ENCODE data around the gene HMGA1. TPM values are rescaled to one million over a fixed set of nuclear protein-coding genes. Genes with fewer than 3 reads are reported as not detected.

Gene HMGA1
- total and polyA plus RNA-seq, 2 experiments from 2014 or later: 243 to 332 TPM

DNA sequence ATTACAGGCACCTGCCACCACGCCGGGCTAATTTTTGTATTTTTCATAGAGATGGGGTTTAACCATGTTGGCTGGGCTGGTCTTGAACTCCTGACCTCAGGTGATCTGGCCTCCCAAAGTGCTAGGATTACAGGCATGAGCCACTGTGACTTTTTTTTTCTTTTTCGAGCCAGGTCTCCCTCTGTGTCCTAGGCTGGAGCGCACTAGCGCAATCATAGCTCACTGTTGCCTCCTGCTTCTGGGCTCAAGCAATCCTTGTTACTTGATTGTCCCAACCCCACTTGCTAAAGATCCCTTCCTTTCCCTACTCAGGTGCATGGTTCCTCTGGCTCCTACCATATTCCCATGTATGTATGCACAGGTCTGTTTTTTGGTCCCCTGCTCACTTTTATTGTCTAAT, 39.5 kb downstream of the HMGA1 start:
- H3K9me3 ChIP-seq (ENCODE audit: low read depth): no peaks in the 10 kb centered on the region
- H2AFZ ChIP-seq: no peak overlapping the region
- no peaks in the 10 kb centered on the region for H3K79me2 ChIP-seq (ENCODE audit: insufficient read depth)
- no peak overlapping the region for H3K9ac ChIP-seq
- H3K9me2 ChIP-seq (ENCODE audit: insufficient read depth): no peaks in the 10 kb centered on the region
- in situ Hi-C loops (cut with MboI): no loop called here
- H3F3A ChIP-seq (ENCODE audit: insufficient read depth): no peaks in the 10 kb centered on the region
- no peaks in the 10 kb centered on the region for H4K20me1 ChIP-seq (ENCODE audit: insufficient read depth)
- H3K4me1 ChIP-seq (ENCODE audit: insufficient read depth): no peaks in the 10 kb centered on the region
- DNase-seq: no peak
- no peaks in the 10 kb centered on the region for H3K27me3 ChIP-seq (replicated peaks; ENCODE audit: insufficient read depth)
- TF ChIP-seq EZH2phosphoT487 (IDR thresholded peaks at IDR 0.05; ENCODE audit: insufficient read depth, low read depth) (no peak), EZH2 (IDR thresholded peaks at IDR 0.05; ENCODE audit: insufficient read depth, poor library complexity, severe bottlenecking) (no peak)
- H3K27ac ChIP-seq: no peak overlapping the region
- H3K4me2 ChIP-seq (ENCODE audit: unreplicated experiment): no peak overlapping the region
- no peak overlapping the region for H3K4me3 ChIP-seq
- no peaks in the 10 kb centered on the region for H3K36me3 ChIP-seq (ENCODE audit: low read depth)
- WGBS, 2 experiments (ENCODE audit: low coverage in 1 of 2, low lambda C conversion rate in 2 of 2, missing lambda C conversion rate in 2 of 2): 98 to 100% methylated on average over 5 of the region's 5 CpGs

DNA sequence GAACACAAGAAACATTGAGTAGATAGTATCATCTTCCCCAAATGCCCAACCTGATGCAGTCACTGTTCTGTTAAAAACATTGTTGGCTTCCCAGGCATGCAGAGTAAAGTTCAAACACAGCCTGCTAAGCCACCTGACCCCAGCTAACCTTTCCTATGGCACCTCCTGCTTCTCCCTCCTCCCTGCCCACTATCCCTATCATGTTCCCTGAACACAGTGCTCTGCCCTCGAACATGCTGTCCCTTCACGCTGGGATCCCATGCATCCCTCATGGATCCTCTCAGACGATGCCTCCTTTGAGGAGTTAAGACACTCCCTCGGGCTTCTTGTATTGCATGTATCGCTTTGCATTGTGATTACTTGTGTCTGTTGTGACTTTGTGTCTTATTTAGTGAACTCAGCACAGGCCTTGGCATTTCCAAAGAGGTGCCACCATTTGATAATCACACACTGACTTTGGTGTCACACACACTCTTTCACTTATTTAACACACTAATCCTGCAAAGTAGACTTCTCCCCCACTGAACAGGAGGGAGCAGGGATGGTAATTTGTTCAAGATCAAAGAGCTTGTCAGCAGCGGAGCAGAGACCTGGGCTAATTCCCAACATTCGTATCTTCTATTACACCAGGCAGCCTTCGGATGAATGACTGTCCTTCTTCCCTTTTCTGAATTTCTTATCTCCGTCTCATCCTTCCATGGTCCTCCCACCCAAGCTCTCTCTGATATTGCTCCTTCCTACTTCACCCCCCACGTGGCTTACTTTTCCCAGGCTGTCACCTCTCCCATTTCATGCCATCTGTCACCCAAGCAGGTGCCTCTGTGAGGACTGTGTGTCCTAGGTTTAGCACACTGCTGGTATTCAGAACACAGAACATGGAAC, 40.4 kb downstream of the HMGA1 start:
- in situ Hi-C loops (cut with MboI): no loop called here
- WGBS, 2 experiments (ENCODE audit: low coverage in 1 of 2, low lambda C conversion rate in 2 of 2, missing lambda C conversion rate in 2 of 2): 63 to 65% methylated on average over 10 of the region's 10 CpGs

DNA sequence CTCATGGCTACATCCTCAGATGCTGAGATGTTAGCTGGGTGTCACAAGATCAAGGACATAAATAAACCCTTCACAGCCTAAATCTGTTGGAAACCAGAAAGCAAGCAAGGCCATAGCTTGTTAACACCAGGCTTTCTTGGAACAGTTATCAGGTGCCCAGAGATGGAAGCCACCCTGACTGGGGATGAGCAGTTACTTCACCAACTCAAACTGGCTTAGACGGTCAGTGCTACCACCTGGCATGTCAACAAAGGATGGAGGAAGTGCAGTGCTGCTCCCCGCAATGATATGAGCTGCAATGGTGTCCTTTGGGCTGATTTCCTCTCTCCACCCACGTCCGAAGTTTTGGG, 41.1 kb downstream of the HMGA1 start:
- Histone ChIP-seq H3K9me2 (ENCODE audit: insufficient read depth) (no peaks in the 10 kb centered on the region), H3K4me3 (no peak overlapping the region), H3K9ac (no peak overlapping the region), H3K36me3 (ENCODE audit: low read depth) (no peaks in the 10 kb centered on the region), H2AFZ (no peak overlapping the region), H4K20me1 (ENCODE audit: insufficient read depth) (no peaks in the 10 kb centered on the region), H3K79me2 (ENCODE audit: insufficient read depth) (no peaks in the 10 kb centered on the region), H3K9me3 (ENCODE audit: low read depth) (no peaks in the 10 kb centered on the region), H3K27ac (no peak overlapping the region), H3K4me2 (ENCODE audit: unreplicated experiment) (no peak overlapping the region), H3K4me1 (ENCODE audit: insufficient read depth) (no peaks in the 10 kb centered on the region), H3F3A (ENCODE audit: insufficient read depth) (no peaks in the 10 kb centered on the region), H3K27me3 (replicated peaks; ENCODE audit: insufficient read depth) (no peaks in the 10 kb centered on the region)
- no peak for DNase-seq
- TF ChIP-seq EZH2 (IDR thresholded peaks at IDR 0.05; ENCODE audit: insufficient read depth, poor library complexity, severe bottlenecking) (no peak), EZH2phosphoT487 (IDR thresholded peaks at IDR 0.05; ENCODE audit: insufficient read depth, low read depth) (no peak)
- in situ Hi-C loops (cut with MboI): no loop called here
- WGBS, 2 experiments (ENCODE audit: low coverage in 1 of 2, low lambda C conversion rate in 2 of 2, missing lambda C conversion rate in 2 of 2): 88 to 89% methylated on average over 4 of the region's 4 CpGs

More for the DNA sequence above, 40.4 kb downstream of the HMGA1 start:
- no peak overlapping the region for H3K9ac ChIP-seq
- no peaks in the 10 kb centered on the region for H3K4me1 ChIP-seq (ENCODE audit: insufficient read depth)
- no peaks in the 10 kb centered on the region for H3F3A ChIP-seq (ENCODE audit: insufficient read depth)
- H3K79me2 ChIP-seq (ENCODE audit: insufficient read depth): no peaks in the 10 kb centered on the region
- H3K36me3 ChIP-seq (ENCODE audit: low read depth): no peaks in the 10 kb centered on the region
- no peak overlapping the region for H3K27ac ChIP-seq
- TF ChIP-seq EZH2phosphoT487 (IDR thresholded peaks at IDR 0.05; ENCODE audit: insufficient read depth, low read depth) (no peak), EZH2 (IDR thresholded peaks at IDR 0.05; ENCODE audit: insufficient read depth, poor library complexity, severe bottlenecking) (no peak)
- H3K4me2 ChIP-seq (ENCODE audit: unreplicated experiment): no peak overlapping the region
- H3K4me3 ChIP-seq: no peak overlapping the region
- H3K27me3 ChIP-seq (replicated peaks; ENCODE audit: insufficient read depth): no peaks in the 10 kb centered on the region
- no peaks in the 10 kb centered on the region for H3K9me3 ChIP-seq (ENCODE audit: low read depth)
- no peak for DNase-seq
- H2AFZ ChIP-seq: no peak overlapping the region
- no peaks in the 10 kb centered on the region for H4K20me1 ChIP-seq (ENCODE audit: insufficient read depth)
- H3K9me2 ChIP-seq (ENCODE audit: insufficient read depth): no peaks in the 10 kb centered on the region

DNA sequence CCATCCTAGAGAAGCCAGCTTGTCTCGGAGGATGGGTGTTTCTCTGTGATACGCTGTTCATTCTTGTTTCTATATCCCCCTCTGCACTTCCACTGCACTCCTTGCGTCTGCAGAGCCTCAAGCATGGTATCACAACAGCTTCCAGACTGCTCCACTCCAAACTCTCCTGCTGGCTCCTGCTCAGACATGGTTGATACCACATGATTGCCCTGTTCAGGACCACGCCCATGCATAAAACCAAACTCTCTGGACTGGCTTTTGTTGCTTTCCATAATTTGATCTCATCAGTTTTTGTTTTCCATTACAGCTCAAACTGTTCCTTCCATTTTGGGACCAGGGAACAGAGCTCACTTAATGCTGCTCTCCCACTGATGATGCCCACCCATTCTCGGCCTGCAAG, 42.2 kb downstream of the HMGA1 start:
- H3K9me2 ChIP-seq (ENCODE audit: insufficient read depth): no peaks in the 10 kb centered on the region
- H3K9me3 ChIP-seq (ENCODE audit: low read depth): no peaks in the 10 kb centered on the region
- no peak overlapping the region for H3K27ac ChIP-seq
- WGBS, 2 experiments (ENCODE audit: low coverage in 1 of 2, low lambda C conversion rate in 2 of 2, missing lambda C conversion rate in 2 of 2): 92 to 94% methylated on average over 5 of the region's 5 CpGs
- H3K79me2 ChIP-seq (ENCODE audit: insufficient read depth): no peaks in the 10 kb centered on the region
- no peak for DNase-seq
- no peak overlapping the region for H3K4me3 ChIP-seq
- H4K20me1 ChIP-seq (ENCODE audit: insufficient read depth): no peaks in the 10 kb centered on the region
- peaks cover under 1% of the 10 kb centered on the region; the same call in 1 of the 2 replicates for H3K36me3 ChIP-seq (ENCODE audit: low read depth)
- no peaks in the 10 kb centered on the region for H3K27me3 ChIP-seq (replicated peaks; ENCODE audit: insufficient read depth)
- no peak for TF ChIP-seq EZH2 (IDR thresholded peaks at IDR 0.05; ENCODE audit: insufficient read depth, poor library complexity, severe bottlenecking)
- 0 out of 2 replicates have a peak, but pooled peaks cover 1% of the 10 kb centered on the region for H3F3A ChIP-seq (ENCODE audit: insufficient read depth)
- no peak overlapping the region for H3K9ac ChIP-seq
- no peaks in the 10 kb centered on the region for H3K4me1 ChIP-seq (ENCODE audit: insufficient read depth)
- H3K4me2 ChIP-seq (ENCODE audit: unreplicated experiment): no peak overlapping the region
- in situ Hi-C loops (cut with MboI): no loop called here
- H2AFZ ChIP-seq: no peak overlapping the region
